OCI-LY7 (cell line): ENCODE data around the gene PARP3. TPM values are rescaled to one million over a fixed set of nuclear protein-coding genes. Genes with fewer than 3 reads are reported as not detected.

Experiments
- BruUV-seq: library from RNA; stranded (reverse); fragments of 400-500 nt; replicated peaks from 2 replicates; lab custom pipeline; 2021; lab: Mats Ljungman, UMichigan
- CTCF ChIA-PET: fragments of 300-600 bp; sonication (Branson Sonifier 250); formaldehyde crosslinking; loops from one replicate; lab custom pipeline; 2022; ENCODE audit warnings: antibody characterized with exemption; ENCODE audit not compliant: unreplicated experiment; lab: Charles Lee
- POLR2A ChIA-PET: fragments of 300-600 bp; sonication (Branson Sonifier 250); formaldehyde crosslinking; loops from one replicate; lab custom pipeline; 2022; ENCODE audit warnings: antibody characterized with exemption; lab: Charles Lee
- DNase-seq: peaks from one replicate; pipeline ENCODE4 v3.0.0-alpha.2; 2015; ENCODE audit warnings: low spot score
- H2AFZ ChIP-seq: fragments of 200-600 bp; sonication (generic), shearing (Covaris generic); 2 replicates; pipeline ENCODE4 v1.6.1; 2014; ENCODE audit warnings: mild to moderate bottlenecking, antibody characterized with exemption, low read length, moderate library complexity
- H3K27ac ChIP-seq: fragments of 200-600 bp; sonication (generic); 2 replicates; pipeline ENCODE4 v1.5.1; 2014; ENCODE audit warnings: mixed run types, low read depth, mild to moderate bottlenecking, moderate library complexity, low read length, inconsistent platforms; ENCODE audit not compliant: poor library complexity, severe bottlenecking
- H3K36me3 ChIP-seq: fragments of 200-600 bp; sonication (generic); 2 replicates; pipeline ENCODE4 v1.6.1; 2014; ENCODE audit warnings: mild to moderate bottlenecking, antibody characterized with exemption, low read length, moderate library complexity, mixed read lengths; ENCODE audit not compliant: insufficient read depth
- H3K4me1 ChIP-seq: fragments of 200-600 bp; sonication (generic); 2 replicates; pipeline ENCODE4 v1.5.1; 2014; ENCODE audit warnings: mild to moderate bottlenecking, low read length; ENCODE audit not compliant: insufficient read depth, poor library complexity, severe bottlenecking
- H3K4me2 ChIP-seq: fragments of 200-600 bp; sonication (generic); 2 replicates; pipeline ENCODE4 v1.6.1; 2014; ENCODE audit warnings: mild to moderate bottlenecking, low read length
- H3K4me3 ChIP-seq: fragments of 200-600 bp; sonication (generic); 2 replicates; pipeline ENCODE4 v1.5.1; 2014; ENCODE audit warnings: mild to moderate bottlenecking, low read depth, low read length; ENCODE audit not compliant: poor library complexity, severe bottlenecking
- H3K79me2 ChIP-seq: fragments of 200-600 bp; sonication (generic); 2 replicates; pipeline ENCODE4 v1.6.1; 2016; ENCODE audit warnings: low read depth, mild to moderate bottlenecking, low read length, moderate library complexity, mixed read lengths; ENCODE audit not compliant: insufficient read depth
- H3K9me2 ChIP-seq: fragments of 200-600 bp; sonication (generic); 2 replicates; pipeline ENCODE4 v1.6.1; 2016; ENCODE audit warnings: mild to moderate bottlenecking, low read length, mixed read lengths; ENCODE audit not compliant: insufficient read depth
- H3K9me3 ChIP-seq: fragments of 200-600 bp; sonication (generic); 2 replicates; pipeline ENCODE4 v1.6.1; 2014; ENCODE audit warnings: mild to moderate bottlenecking, mixed run types, low read length, mixed read lengths
- H4K20me1 ChIP-seq: fragments of 200-600 bp; sonication (generic); 2 replicates; pipeline ENCODE4 v1.6.1; 2014; ENCODE audit warnings: mild to moderate bottlenecking, antibody characterized with exemption, low read length, moderate library complexity, mixed read lengths; ENCODE audit not compliant: insufficient read depth
- CTCF ChIP-seq: fragments of 200-600 bp; sonication (generic); conservative IDR thresholded peaks from 2 replicates; pipeline ENCODE4 v1.5.1; 2014; ENCODE audit warnings: mild to moderate bottlenecking, antibody characterized with exemption, low read length, moderate library complexity, mixed read lengths
- EZH2phosphoT487 ChIP-seq: fragments of 200-600 bp; sonication (generic); IDR thresholded peaks from 2 replicates; pipeline ENCODE4 v1.6.1; 2018; ENCODE audit warnings: low read depth, borderline replicate concordance, mild to moderate bottlenecking, mixed run types, antibody characterized with exemption, low read length, moderate library complexity, mixed read lengths
- intact Hi-C: fragments of 100-400 bp; cut with micrococcal nuclease; formaldehyde crosslinking; loops from one replicate; pipeline ENCODE4 v1.10.0; 2022; ENCODE audit not compliant: unreplicated experiment
- total RNA-seq, 2 experiments: library from RNA; depleted of rRNA in 1 of 2; stranded (reverse); fragments of >200 nt in 1 of 2; shearing (Covaris generic) in 1 of 2; gene quantifications; 2 replicates each; pipeline ENCODE4 v1.2.3, GENCODE V29; 2014 to 2022

Gene PARP3
- total RNA-seq, 2 experiments from 2014 or later: 11.9 to 12.0 TPM

- BruUV-seq: no TSS peak
- ChIA-PET POLR2A (no interaction called here), CTCF (interaction anchor here (0.5 kb wide), 1 partner anchor 41 kb away, joined by 4 read pairs; no protein-coding TSS in a partner anchor)
- H3K27ac ChIP-seq: no peak overlapping the region
- no peaks in the 10 kb centered on the region for H3K79me2 ChIP-seq
- H3K9me2 ChIP-seq: no peaks in the 10 kb centered on the region
- no peak overlapping the region for H2AFZ ChIP-seq
- no peaks in the 10 kb centered on the region for H3K9me3 ChIP-seq
- H3K36me3 ChIP-seq: peaks cover 73% of the 10 kb centered on the region
- no peak for TF ChIP-seq CTCF
- TF ChIP-seq EZH2phosphoT487: no peak
- intact Hi-C loops: no loop called here
- DNase-seq: no peak
- H3K4me2 ChIP-seq: no peak overlapping the region
- H3K4me1 ChIP-seq: no peaks in the 10 kb centered on the region
- H3K4me3 ChIP-seq: no peak overlapping the region
- H4K20me1 ChIP-seq: no peaks in the 10 kb centered on the region
Observed at GRCh38 chr3:51933471-51934138, 8.6 kb upstream of the PARP3 start.

DNA sequence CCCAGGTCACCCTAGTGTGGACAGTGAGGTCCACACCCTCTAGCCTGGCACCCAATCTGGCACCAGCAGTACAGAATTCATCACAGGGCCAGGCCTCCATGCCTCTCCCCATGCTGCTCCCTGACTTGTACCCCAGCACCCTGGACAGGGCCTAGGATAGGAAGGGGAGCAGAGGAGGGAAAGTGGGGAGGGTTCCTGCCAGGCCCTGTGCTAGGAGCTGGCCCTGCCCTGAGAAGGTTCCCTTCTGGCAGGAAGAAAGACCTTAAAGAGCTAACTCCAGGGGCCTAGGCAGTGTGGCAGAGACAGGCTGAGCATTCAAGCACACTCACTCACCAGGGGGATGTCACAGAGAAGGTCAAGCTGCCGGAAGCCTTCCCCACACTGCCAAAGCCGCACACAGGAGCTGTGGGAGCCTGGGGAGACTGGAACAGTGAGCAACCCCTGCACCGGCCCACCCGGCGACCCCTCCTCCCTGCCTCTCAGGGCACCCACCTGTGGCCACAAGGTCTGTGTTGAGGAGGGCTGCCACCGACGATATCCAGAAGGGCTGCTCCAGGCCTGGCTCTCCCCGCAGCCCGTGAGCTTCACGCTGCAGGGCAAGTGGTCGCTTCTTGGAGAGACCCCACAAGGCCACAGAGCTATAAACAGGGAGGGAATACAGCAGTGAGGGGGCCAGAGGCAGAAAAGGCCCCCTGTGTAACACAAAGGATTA lies 7.9 kb upstream of the PARP3 start:
- Histone ChIP-seq H2AFZ (no peak overlapping the region), H4K20me1 (no peaks in the 10 kb centered on the region), H3K36me3 (peaks cover 80% of the 10 kb centered on the region), H3K9me3 (no peaks in the 10 kb centered on the region), H3K4me1 (no peaks in the 10 kb centered on the region), H3K9me2 (no peaks in the 10 kb centered on the region), H3K27ac (no peak overlapping the region), H3K4me2 (no peak overlapping the region), H3K4me3 (no peak overlapping the region), H3K79me2 (no peaks in the 10 kb centered on the region)
- no peak for DNase-seq
- POLR2A ChIA-PET: no interaction called here
- TF ChIP-seq CTCF (no peak), EZH2phosphoT487 (no peak)
- no TSS peak for BruUV-seq
- CTCF ChIA-PET: interaction anchor here (0.7 kb wide), 1 partner anchor 9 kb away, joined by 3 read pairs; no protein-coding TSS in a partner anchor
- intact Hi-C loops: no loop called here
